GM21825 (cell line): ENCODE data around the gene RHBDF2.

Experiments used
- ATAC-seq: cut with Tn5 transposase; IDR thresholded peaks from one replicate; pipeline ENCODE4 v1.9.1; 2021; ENCODE audit warnings: mild to moderate bottlenecking, moderate library complexity; ENCODE audit not compliant: unreplicated experiment

RHBDF2 gene

DNA sequence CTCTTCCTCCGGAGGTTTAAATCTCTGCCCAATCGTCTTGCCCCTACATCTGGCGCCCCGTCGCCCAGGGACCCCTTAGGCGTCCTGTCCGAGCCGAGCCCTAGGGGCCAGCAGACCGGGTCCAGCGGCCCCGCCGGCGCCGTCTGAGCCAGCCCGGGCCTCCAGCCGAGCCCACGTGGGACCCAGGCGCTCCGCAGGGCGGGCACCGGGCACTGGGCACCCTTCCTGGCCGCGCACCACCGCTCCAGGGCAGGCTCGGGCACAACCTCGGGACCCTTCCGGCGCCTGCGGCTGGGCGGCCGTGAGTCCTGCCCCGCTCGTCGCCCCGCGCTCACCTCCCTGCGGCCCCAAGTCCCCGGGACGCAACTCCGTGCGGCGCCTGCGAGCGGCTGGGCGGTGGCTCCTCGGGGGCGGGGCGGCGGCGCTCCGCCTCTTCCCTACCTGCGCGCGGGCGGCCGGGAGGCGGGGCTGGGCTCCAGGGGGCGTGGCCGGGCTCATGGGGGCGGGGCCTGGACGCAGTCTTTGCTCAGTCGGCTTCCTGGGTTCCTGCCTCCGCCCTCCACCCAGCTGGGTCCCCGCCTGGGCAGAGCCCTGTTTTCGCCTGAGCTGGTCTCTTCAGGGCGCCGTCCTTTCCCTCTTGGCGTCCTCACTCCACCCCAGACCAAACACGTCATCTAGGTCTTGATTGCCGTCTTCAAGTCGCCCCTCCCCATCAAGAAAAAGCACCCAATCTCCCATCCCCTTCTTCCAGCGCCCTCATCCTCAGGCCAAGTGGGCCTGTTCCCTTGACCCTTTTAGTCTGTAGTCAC lies at the start of gene RHBDF2:
TSS of gene RHBDF2 (minus strand) at position 406 of the 809 bp plus-strand sequence. CDS start 19,899 bp downstream, outside the sequence.
- peak; percentile 63 for ATAC-seq

DNA sequence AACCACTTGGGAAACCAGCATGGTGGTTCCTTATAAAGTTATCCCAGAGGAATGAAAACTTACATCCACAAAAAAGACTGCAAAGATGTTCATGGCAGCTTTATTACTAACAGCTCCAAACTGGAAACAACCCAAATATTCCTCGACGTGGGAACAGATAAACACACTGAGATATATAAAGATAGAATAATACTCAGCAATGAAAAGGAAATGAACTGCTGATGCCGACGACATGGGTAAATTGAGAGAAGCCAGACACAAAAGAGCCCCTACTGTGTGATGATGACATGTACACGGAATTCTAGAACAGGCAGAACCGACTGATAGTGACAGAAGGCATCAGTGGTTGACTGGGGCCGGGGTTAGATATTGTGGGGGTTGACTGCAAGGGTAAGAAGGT lies 48.3 kb upstream of the RHBDF2 start:
- ATAC-seq: no peak

DNA sequence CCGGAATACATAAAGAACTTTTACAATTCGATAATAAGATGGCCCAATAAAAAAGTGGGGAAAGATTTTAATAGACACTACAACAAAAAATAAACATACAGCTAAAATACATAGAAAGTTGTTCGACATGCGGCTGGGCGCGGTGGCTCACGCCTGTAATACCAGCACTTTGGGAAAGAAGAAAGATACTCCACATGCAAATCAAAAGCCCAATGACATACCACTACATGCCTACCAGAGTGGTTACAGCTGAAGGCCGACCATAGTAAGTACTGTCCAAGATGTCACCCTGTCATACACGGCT lies 47.9 kb upstream of the RHBDF2 start:
- ATAC-seq: no peak

DNA sequence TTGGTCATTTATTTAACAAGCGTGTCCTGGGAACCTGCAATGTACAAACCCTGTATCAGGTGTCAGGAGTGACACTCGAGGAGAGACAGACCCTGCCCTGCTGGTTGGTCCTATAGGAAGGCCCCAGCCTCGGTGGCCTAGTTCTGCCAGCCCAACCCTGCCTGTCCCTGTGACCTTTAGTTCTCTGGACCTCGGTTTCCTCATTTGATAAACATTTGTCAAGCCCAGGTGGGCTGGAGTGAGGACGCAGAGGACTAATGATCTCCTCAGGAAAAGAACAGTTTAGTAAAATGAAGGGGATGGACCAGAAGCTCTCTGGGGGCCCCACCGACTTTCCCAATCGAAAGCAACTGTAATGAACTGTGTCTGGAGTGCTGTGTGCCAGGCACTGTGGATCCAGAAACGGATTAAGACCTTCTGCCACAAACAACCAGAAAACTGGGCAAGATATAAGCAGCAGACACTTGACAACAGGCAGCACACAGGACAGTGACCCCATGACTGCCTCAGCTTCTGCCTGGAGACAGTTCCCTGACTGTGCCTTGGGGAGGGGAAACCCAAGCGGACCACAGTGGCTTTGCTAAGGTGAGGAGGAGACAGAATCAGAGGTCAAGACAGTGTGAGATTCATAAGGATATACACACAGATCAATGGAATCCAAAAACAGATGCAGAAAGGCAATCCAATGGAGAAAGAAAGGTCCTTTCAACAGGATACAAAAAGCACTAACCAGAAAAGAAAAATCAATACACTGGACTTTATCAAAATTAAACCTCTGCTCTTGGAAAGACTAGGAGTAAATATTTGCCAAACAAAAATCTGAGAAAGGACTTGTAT lies 47.4 kb upstream of the RHBDF2 start:
- no peak for ATAC-seq

DNA sequence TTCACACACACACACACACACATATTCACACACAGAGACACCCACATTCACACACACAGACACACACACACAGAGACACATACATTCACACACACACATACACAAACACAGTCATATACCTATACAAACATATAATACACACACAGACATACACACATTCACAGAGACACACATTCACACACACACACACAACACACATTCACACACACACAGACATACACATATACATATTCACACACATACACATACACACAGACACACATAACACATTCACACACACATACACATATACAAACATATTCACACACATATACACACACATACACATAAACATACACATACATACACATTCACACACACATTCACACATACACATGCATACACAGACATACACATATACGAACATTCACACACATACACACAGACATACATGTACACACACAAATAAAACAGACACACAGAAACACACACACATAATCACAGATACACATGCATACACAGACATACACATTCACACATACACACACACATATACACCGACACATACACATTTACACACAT lies 46.5 kb upstream of the RHBDF2 start:
- no peak for ATAC-seq

DNA sequence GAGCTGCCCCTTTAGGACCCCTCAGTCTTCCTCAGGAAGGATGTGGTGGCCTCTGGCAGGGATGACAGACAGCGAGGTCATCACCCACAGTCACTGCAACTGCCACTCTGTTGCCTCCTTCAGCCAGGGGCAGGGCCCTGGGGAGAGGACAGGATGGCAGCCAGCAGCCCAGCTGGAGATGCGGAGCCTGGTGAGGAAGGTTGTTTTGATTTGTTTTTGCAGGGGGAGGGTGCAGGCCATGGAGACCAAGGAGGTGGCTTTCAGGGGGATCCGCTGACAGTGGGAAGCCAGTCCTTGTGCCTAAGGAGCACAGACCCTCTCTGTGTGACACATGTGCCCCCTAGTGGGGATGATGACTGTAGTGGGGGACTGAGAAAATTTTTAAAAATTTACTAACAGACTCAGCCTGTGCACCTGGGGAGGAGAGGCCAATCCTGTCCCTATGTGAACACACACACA lies 46.0 kb upstream of the RHBDF2 start:
- no peak for ATAC-seq

DNA sequence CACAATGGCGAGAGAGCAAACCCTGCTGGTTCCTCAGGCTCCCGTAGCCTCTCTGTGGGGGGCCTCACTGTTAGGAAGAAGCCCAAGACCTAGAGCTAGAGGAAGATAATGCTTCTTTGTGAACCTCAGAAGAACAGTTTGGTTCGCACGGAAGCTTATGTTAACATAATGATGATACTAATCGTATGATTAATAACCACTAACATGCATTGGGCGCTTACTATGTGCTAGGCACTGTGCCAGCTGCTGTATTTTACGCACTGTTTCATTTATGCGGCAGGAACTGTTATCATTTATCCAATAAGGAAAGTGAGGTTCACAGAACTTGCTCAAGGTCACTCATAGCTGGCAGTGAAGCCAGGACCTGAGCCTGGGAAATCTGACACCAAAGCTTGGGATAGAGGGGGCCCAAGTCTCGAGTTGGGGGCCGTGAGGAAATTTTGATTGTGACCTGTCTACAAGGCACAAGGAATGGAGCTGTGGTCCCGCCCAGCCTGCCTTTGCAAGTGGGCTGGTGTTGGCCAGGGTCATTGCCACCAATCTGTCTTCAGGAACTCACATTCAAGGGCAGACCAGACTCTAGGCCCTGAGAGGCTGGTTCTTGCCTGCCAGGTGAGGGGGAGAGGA lies 45.4 kb upstream of the RHBDF2 start:
- ATAC-seq: no peak

DNA sequence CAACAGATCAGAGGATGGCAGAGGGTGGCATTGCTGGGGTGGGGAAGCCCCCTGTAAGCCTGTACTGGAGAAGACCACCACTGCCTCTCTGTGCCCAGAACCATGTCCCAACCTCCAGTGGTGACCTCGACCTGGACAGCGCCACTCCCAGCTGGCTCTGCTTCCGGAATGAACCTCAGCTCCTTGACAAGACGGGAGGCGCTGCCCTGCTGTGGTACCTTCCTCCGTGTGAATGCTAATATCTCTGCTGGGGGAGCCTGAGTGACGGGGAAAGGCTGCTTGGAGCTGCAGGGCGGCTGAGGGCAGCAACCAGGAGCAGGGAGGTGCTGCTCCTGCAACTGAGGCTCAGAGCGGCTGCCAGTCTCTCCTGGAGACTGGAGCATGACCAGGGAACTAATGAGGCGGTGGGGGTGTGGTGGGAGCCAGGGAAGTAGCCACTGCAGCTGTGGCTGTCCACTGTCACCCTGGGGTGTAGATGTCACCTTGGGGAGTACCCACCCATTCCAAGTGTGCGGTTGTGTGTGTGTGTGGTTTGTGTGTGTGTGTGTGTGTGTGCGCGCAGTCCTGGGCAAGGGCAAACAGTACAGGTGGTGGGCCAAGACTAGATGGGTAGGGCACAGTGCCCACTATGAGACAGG lies 44.8 kb upstream of the RHBDF2 start:
- ATAC-seq: no peak

DNA sequence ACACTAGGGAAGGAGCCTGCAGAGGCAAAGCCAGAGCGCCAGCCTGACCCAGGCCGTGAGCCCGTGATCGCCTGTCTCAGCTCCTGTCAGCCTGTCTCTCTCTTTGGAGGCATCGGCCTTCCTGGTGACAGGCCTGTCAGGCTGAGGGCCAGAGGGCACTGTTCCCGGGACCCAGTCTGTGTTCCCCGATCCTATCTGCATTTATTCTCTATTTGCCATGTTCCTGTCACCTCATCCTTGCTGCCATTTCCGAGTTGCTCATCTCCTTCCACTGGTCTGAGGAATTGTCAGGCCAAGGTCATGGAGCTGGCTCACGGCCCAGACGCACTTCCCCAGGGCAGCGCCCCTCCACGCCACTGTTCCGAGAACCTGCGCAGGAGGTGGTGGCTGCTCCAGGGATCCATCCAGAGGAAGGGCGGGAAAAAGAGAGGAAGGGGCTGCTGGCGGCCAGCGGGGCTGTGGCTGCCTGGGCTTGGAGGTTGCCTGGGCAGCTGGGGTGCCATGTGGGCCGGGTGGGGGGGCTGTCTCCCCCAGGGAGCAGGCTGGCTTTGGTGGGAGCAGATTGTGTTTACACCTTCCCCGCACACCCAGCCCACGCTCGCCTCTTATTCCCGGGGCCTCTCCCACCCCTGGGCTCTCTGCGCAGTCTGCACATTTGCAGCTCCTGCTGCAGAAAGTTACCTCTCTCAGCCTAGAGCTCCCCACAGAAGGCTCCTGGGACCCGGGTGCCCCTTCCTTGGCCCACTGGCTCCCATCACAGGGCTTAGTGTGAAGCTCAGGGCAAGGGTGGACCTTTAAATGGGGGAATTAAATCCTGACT lies 43.5 kb upstream of the RHBDF2 start:
- ATAC-seq: no peak

DNA sequence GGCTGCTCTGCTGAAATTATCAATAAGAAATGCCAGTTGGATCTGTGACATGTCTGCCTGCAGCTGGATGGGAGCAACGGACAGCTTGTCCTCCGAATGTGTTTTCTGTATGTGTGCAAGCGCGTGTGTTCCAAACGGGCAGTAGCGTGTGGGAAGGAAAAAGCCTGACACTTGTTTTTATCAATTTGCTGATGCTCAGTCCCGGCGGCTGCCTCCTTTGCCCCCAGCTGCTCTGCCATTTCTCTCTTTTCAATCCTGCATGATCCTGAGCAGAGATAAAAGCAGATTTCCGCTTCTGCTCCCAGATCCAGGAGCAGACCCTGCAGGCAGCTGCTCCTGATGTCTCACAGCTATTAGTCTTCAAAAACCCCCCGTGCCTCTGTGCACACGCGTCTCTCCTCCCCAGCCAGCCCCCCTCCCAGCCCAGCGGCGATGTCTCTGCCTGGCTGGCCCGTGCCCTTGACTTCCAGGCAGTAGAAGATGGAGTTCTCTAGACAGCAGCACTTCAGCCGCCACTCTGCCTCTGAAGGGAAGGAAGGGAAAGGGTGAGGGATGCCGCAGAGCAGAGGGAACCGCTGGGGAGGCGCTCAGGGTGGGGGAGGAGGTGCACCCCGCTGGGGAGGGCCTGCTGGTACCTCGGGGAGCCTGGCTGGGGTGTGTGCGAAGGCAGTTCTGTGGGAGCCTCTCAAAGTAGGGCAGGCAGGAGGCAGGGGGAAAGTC lies 42.8 kb upstream of the RHBDF2 start:
- ATAC-seq: no peak

DNA sequence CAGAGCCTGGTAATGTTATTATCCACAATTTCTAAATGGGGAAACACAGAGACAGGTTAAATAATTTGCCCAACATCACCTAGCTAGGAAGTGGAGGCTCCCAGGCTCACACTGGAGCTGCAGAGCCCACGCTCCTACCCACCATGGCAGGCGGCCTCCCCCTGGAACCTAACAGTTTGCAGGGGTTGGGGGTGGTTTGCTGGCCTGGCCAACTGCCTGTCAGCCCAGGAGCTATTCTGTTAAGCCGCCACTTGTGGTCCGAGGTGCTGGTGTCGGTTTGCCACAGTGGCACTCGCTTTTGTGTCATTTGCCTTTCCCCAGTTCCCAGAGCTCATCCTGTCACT lies 42.2 kb upstream of the RHBDF2 start:
- ATAC-seq: no peak

DNA sequence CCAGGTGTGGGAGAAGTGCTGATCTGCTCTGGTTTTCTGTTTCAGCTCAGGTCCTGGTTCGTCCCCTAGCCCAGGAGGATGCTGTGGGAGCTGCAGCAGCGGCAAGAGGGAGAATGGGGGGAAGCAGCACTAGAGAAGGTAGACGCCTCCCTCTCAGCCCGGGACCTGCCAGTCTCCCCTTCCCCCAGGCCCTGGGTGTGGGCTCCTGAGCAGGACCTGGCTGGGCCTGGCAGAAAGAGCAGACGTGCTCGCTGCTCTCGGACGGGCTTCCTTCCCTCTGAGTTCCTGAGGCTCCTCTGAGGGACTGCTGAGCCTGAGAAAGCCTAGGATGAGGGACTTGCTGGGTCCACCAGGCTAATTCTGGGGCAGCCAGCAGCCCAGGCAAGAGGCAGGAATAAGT lies 41.8 kb upstream of the RHBDF2 start:
- ATAC-seq: no peak

DNA sequence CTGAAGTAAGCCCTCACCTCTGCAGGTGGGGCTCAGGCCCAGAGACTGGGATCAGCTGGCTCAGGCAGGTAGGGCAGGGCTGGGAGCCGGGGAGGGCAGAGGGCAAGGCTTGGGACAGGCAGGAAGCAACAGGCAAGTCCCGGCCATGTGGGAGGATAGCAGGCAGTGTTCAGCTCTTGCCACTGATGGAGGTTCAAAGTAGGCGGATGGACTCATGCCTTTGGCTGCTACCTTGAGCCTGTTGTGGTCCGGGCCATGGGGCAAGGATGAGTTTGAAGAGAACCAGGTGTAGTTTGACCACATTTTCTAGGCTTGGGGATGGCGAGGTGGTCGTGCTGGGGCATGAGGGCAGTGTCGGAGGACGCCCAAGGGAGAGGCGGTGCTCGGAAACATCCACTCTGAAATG lies 41.3 kb upstream of the RHBDF2 start:
- ATAC-seq: no peak

DNA sequence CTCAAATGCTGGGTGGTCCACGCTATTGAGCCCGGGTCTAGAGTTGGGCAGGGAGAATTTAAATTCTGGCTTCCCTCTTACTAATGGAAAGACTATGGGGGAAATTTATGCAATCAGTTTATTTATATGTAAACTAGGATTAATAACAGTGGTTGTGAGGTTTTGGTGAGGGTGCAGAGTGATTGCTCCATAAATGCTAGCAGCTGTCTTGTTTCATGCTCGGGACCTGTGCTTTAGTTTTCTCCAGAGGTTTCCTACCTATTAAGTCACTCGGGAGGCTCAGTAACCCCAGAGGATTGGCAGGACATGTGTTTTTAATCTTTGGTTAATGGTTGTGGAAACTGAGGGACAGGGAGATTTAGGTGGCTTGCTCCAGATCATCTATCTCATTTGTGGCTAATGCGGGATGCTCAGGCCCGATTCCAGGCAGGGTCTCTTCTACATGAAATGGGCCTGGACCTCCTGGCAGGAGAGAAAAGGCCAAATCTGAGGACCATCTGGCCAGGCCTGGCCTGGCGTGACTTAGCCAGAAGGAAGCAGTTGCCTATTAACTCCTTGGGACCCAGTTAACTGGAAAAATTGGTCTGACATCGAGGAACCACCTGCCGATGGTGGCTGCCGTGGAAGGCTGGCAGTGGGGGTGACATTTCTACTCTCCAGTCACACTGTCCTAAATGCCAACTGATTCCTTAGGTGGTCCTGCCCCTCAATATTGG lies 40.7 kb upstream of the RHBDF2 start:
- ATAC-seq: no peak

DNA sequence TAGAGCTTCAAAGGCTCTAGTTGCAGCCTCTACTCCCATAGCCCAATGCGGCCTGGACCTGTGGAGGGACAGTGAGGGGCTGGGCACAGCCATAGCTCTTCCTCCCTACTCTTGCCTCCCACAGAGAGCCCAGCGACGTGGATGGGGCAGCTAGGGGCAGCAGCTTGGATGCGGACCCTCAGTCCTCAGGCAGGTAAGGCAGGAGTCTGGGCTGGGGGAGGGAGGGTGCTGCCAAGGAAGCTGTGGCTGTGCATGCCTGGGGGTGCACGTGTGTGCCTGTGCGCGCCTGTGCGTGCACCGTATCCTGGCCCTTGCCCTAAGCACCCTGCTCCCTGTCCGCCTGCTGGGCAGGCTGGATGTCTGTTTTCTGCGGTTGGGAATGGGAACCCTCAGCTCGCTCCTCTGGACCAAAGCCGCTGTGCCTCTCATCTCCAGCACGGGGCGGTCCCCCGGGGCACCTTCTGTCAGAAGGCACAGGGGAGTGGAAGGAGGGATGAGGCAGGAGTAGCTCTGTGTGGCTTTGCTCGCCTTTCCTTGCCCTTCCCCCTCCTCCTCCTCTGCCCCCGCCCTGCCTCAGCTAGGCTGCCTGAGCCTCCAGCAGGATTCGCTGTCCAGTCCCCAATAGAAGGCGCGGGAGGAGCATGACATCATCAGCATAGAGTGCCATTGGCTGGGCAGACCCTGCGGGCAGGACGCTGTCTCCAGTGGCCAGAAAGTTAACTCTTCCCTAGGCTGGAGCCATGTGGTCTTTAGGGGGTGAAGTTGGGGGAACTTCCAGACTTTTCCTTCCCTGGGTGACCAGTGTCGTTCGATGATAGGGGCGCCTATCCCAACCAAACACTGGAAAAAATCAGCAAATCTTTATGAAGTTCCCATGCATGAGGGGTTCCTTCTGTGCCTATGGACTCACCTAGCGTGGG lies 39.4 kb upstream of the RHBDF2 start:
- ATAC-seq: no peak

DNA sequence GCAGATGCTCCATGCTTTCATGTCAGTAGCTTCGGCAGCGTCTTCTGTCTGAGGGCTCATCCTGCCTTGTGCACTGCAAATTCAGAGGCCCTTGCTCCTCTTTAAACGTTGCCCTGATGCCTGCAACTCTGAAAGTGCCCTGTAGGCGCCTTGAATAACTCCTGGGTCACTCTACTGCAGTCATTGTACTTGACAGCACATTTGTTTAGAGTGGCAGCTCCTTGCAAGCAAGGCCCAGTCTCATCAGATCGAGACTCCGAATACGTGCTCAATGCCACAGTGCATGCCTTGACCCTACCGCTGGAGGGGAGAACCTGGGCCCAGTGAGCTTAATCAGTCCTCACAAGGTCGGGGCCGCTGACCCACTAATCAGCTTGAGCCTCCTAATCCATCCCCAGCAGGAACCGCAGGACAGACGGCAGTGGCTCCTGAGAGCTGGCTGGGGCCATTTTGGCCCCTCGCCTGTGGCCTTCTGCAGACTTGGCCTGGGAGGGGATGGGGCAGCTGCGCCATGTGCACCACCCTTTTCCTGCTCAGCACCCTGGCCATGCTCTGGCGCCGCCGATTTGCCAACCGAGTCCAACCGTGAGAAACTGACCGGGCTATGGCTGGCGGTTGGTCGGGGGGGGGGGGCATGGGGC lies 38.5 kb upstream of the RHBDF2 start, which contains the start of gene PRCD:
TSS of gene PRCD (plus strand) at position 414 of the 641 bp plus-strand sequence. CDS start at position 512, 98 bp downstream.
- ATAC-seq: no peak

DNA sequence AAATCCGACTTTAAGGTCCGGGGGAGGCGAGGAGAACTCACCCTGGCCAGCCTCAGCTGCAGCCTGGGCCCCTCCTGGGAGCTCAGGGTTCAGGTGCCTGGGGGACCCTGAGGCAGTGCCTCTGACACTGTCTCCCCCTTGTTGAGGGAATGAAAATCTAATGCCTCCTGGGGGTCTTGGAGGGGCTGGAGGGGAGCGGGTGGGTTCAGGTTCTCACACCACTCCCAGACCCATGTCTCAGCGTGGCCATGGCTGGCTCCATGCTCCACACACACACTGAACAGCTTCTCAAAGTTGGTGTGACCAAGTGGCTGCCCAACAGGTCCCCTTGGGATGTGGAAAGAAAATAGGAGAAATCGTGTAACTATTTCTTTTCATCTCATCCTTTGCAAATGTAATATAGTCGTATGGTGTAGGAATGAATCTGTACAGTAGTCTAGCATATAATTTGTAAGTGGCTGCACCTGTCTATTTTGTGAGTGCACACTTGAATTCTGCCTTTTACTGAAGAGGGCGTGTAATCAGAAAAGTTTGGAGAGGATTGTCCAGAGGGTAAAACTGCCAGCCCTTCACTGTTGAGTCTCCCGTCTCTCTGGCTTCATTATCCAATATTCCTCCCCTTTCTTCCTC lies 37.8 kb upstream of the RHBDF2 start:
- ATAC-seq: no peak
